BJ (cell line): ENCODE results near the gene AADAT. TPM values are rescaled to one million over a fixed set of nuclear protein-coding genes. Genes with fewer than 3 reads are reported as not detected.
A peak's percentile ranks its signal among the peaks of the same experiment; 100 is the strongest.
"Not testable (repeated sequence)": the region's sequence is repeated elsewhere in the genome, so short reads cannot be mapped to it uniquely, and the experiment has no call there.

Experiments used
- CTCF ChIA-PET: fragments of 350-600 bp; formaldehyde crosslinking; extraction: SDS; loops from one replicate; lab custom pipeline; 2021; ENCODE audit warnings: antibody characterized with exemption, inconsistent platforms; lab: Yijun Ruan, JAX
- POLR2A ChIA-PET: fragments of 300-600 bp; sonication (Branson Sonifier 250); formaldehyde crosslinking; extraction: SDS; loops from one replicate; lab custom pipeline; 2021; ENCODE audit warnings: antibody characterized with exemption; lab: Charles Lee
- DNase-seq: peaks from one replicate; pipeline ENCODE4 v3.0.0-alpha.2; 2011; ENCODE audit warnings: low read depth
- H3K27me3 ChIP-seq: 2 replicates; pipeline ENCODE4 v1.6.0; 2011; ENCODE audit warnings: low read length; ENCODE audit not compliant: control insufficient read depth, insufficient read depth
- H3K36me3 ChIP-seq: 2 replicates; pipeline ENCODE4 v1.5.1; 2011; ENCODE audit warnings: low read length; ENCODE audit not compliant: control insufficient read depth, insufficient read depth
- H3K4me3 ChIP-seq: 2 replicates; pipeline ENCODE4 v1.5.1; 2011; ENCODE audit warnings: low read depth, mild to moderate bottlenecking, control low read depth, low read length
- CTCF ChIP-seq: IDR thresholded peaks from 2 replicates; pipeline ENCODE4 v1.5.1; 2011; ENCODE audit warnings: low read depth, mild to moderate bottlenecking, control low read depth, inconsistent platforms, low read length, moderate library complexity; ENCODE audit not compliant: insufficient read depth
- polyA plus RNA-seq: library from polyadenylated mRNA; depleted of rRNA; stranded (reverse); fragments of >200 nt; gene quantifications from 2 replicates; pipeline ENCODE4 v1.2.3, GENCODE V29; 2011

Gene AADAT
- polyA plus RNA-seq, 1 experiment: 7.8 TPM

GRCh38 chr4:170047771-170048354 lies 41.9 kb downstream of the AADAT start:
- POLR2A ChIA-PET: no interaction called here
- no peaks in the 10 kb centered on the region for H3K36me3 ChIP-seq
- H3K4me3 ChIP-seq: no peak overlapping the region
- H3K27me3 ChIP-seq: peaks cover 4% of the 10 kb centered on the region
- TF ChIP-seq CTCF: peak; percentile 66
- CTCF ChIA-PET: interaction anchor here (0.5 to 3.9 kb wide), 10 partner anchors 8 to 1942 kb away, joined by 3 to 58 read pairs (median 4); partner anchors contain the start of genes AADAT and NEK1
- DNase-seq: no peak

GRCh38 chr4:170046156-170046555 lies 43.6 kb downstream of the AADAT start:
- H3K27me3 ChIP-seq, H3K4me3 ChIP-seq, POLR2A ChIA-PET, H3K36me3 ChIP-seq, CTCF ChIA-PET, DNase-seq: not testable (repeated sequence)

GRCh38 chr4:170040031-170040680 lies 49.6 kb downstream of the AADAT start:
- DNase-seq: no peak
- Histone ChIP-seq H3K27me3 (peaks cover 2% of the 10 kb centered on the region), H3K36me3 (no peaks in the 10 kb centered on the region), H3K4me3 (no peak overlapping the region)
- ChIA-PET CTCF (interaction anchor here (0.6 to 1.7 kb wide), 2 partner anchors 10 to 230 kb away, joined by 4 to 6 read pairs; no protein-coding TSS in a partner anchor), POLR2A (no interaction called here)
- TF ChIP-seq CTCF: no peak

- ChIA-PET CTCF (no interaction called here), POLR2A (no interaction called here)
- TF ChIP-seq CTCF: no peak
- peaks cover 2% of the 10 kb centered on the region for H3K27me3 ChIP-seq
- no peak for DNase-seq
- no peaks in the 10 kb centered on the region for H3K36me3 ChIP-seq
- no peak overlapping the region for H3K4me3 ChIP-seq
Measured at GRCh38 chr4:170038769-170039168, 51.0 kb downstream of the AADAT start.

- CTCF ChIA-PET: no interaction called here
- no peak for DNase-seq
- Histone ChIP-seq H3K27me3 (peaks cover 2% of the 10 kb centered on the region), H3K4me3 (no peak overlapping the region), H3K36me3 (no peaks in the 10 kb centered on the region)
- POLR2A ChIA-PET: no interaction called here
- no peak for TF ChIP-seq CTCF
Measured at GRCh38 chr4:170038232-170038631, 51.5 kb downstream of the AADAT start.
